Endometrial microvascular endothelial cells (primary cell): ENCODE data around the gene BBS1. TPM values are rescaled to one million over a fixed set of nuclear protein-coding genes. Genes with fewer than 3 reads are reported as not detected.

Source experiments
- in situ Hi-C: cut with HindIII; loops from 2 replicates; pipeline ENCODE4 v1.10.0; 2017; ENCODE audit warnings: low sequenced_read_pairs, low pct_unique_long_range_greater_than_20kb; ENCODE audit errors: inconsistent ontology term
- total RNA-seq: library from RNA; depleted of rRNA; stranded (reverse); fragments of >200 nt; gene quantifications from one replicate; pipeline ENCODE4 v1.2.3, GENCODE V29; 2015; ENCODE audit errors: inconsistent ontology term

Gene BBS1
- total RNA-seq, 1 donor from 2014 or later: 26.7 TPM

- in situ Hi-C loops: no loop called here
These were observed 36.0 kb downstream of the BBS1 start, which contains the start of gene ACTN3 for GRCh38 chr11:66546368-66546965. TSS of gene ACTN3 (plus strand) at chr11:66546903. CDS start at chr11:66546938, 35 bp downstream.

- in situ Hi-C loops: no loop called here
These were observed 36.7 kb downstream of the BBS1 start for GRCh38 chr11:66546966-66547661.

- in situ Hi-C loops: no loop called here
These were observed 37.2 kb downstream of the BBS1 start for GRCh38 chr11:66547662-66548009.

GRCh38 chr11:66548041-66548440 lies 37.6 kb downstream of the BBS1 start:
- in situ Hi-C loops: no loop called here

GRCh38 chr11:66548774-66549630 lies 38.6 kb downstream of the BBS1 start:
- in situ Hi-C loops: no loop called here

- in situ Hi-C loops: no loop called here
These were observed 39.3 kb downstream of the BBS1 start for GRCh38 chr11:66549696-66550095.

GRCh38 chr11:66550887-66551286 lies 40.5 kb downstream of the BBS1 start:
- in situ Hi-C loops: no loop called here

GRCh38 chr11:66554602-66555001 lies 44.2 kb downstream of the BBS1 start:
- in situ Hi-C loops: no loop called here

GRCh38 chr11:66555416-66555815 lies 45.0 kb downstream of the BBS1 start:
- in situ Hi-C loops: no loop called here

GRCh38 chr11:66556086-66556485 lies 45.7 kb downstream of the BBS1 start:
- in situ Hi-C loops: no loop called here

- in situ Hi-C loops: no loop called here
These were observed 47.4 kb downstream of the BBS1 start for GRCh38 chr11:66557733-66558326.

GRCh38 chr11:66559142-66559865 lies 48.9 kb downstream of the BBS1 start:
- in situ Hi-C loops: no loop called here

- in situ Hi-C loops: no loop called here
These were observed 49.6 kb downstream of the BBS1 start for GRCh38 chr11:66559866-66560676.

- in situ Hi-C loops: no loop called here
These were observed 50.9 kb downstream of the BBS1 start for GRCh38 chr11:66561178-66561974.

GRCh38 chr11:66561975-66562248 lies 51.5 kb downstream of the BBS1 start:
- in situ Hi-C loops: no loop called here

GRCh38 chr11:66562275-66562674 lies 51.8 kb downstream of the BBS1 start:
- in situ Hi-C loops: no loop called here

- in situ Hi-C loops: no loop called here
These were observed 52.6 kb downstream of the BBS1 start for GRCh38 chr11:66562907-66563583.
